Vagina (tissue), 2 donors: ENCODE results near the gene PDE5A. TPM values are rescaled to one million over a fixed set of nuclear protein-coding genes. Genes with fewer than 3 reads are reported as not detected.

ENCODE experiments used
- DNase-seq, 2 donors: peaks; one replicate each; pipeline ENCODE4 v3.0.0-alpha.2; 2017; ENCODE audit errors: extremely low spot score in 2 of 2
- H3K27ac ChIP-seq: fragments of 200-600 bp; sonication (generic); one replicate; pipeline ENCODE4 v1.5.1; 2019
- H3K27me3 ChIP-seq: fragments of 200-600 bp; sonication (generic); one replicate; pipeline ENCODE4 v1.5.1; 2019
- H3K36me3 ChIP-seq, 2 donors: fragments of 200-600 bp; sonication (generic); one replicate each; pipeline ENCODE4 v1.5.1; 2017 to 2019
- H3K4me1 ChIP-seq: fragments of 200-600 bp; sonication (generic); one replicate; pipeline ENCODE4 v1.5.1; 2019
- H3K4me3 ChIP-seq, 2 donors: fragments of 200-600 bp; sonication (generic); 1 replicate in 1 of 2; 2 replicates in 1 of 2; pipeline ENCODE4 v1.5.1; 2016 to 2019
- H3K9me3 ChIP-seq: fragments of 200-600 bp; sonication (generic); one replicate; pipeline ENCODE4 v1.5.1; 2019
- CTCF ChIP-seq, 3 experiments: fragments of 450-650 bp in 2 of 3; fragments of 200-600 bp in 1 of 3; sonication (generic) in 1 of 3; IDR thresholded peaks; one replicate each; pipeline ENCODE4 v1.5.1; 2017 to 2019; ENCODE audit warnings: antibody characterized with exemption in 3 of 3, mild to moderate bottlenecking in 2 of 3, moderate library complexity in 2 of 3
- POLR2A ChIP-seq, 2 donors: fragments of 450-650 bp; IDR thresholded peaks; one replicate each; pipeline ENCODE4 v1.6.1; 2017; ENCODE audit warnings: antibody characterized with exemption in 2 of 2, mild to moderate bottlenecking in 2 of 2, moderate library complexity in 2 of 2
- POLR2AphosphoS5 ChIP-seq, 2 donors: sonication (generic); formaldehyde crosslinking; IDR thresholded peaks; one replicate each; pipeline ENCODE4 v1.9.0; 2017; ENCODE audit warnings: antibody characterized with exemption in 2 of 2, mild to moderate bottlenecking in 2 of 2, low read depth in 1 of 2; ENCODE audit not compliant: insufficient read depth in 1 of 2
- intact Hi-C: fragments of 100-400 bp; cut with DNase I; formaldehyde crosslinking; loops from one replicate; pipeline ENCODE4 v1.15.1; 2023
- total RNA-seq: library from RNA; depleted of rRNA; stranded (reverse); fragments of >200 nt; gene quantifications from one replicate; pipeline ENCODE4 v1.2.3, GENCODE V29; 2016

The PDE5A gene
- total RNA-seq, 1 donor from 2014 or later: 23.1 TPM

- H3K4me1 ChIP-seq: peaks cover 9% of the 10 kb centered on the region
- peaks cover 0 to 15% of the 10 kb centered on the region in 2 donors for H3K36me3 ChIP-seq
- no peak for DNase-seq
- H3K27ac ChIP-seq: no peak overlapping the region
- no peaks in the 10 kb centered on the region for H3K9me3 ChIP-seq
- TF ChIP-seq CTCF (IDR thresholded peaks at IDR 0.05): no peak
- no peak for TF ChIP-seq POLR2AphosphoS5 (IDR thresholded peaks at IDR 0.05; ENCODE audit: insufficient read depth in 1 of 2, low read depth in 1 of 2)
- no peak for TF ChIP-seq POLR2A (IDR thresholded peaks at IDR 0.05)
- intact Hi-C loops: no loop called here
- no peak overlapping the region for H3K4me3 ChIP-seq
- H3K27me3 ChIP-seq: no peaks in the 10 kb centered on the region
These were observed 107.3 kb downstream of the PDE5A start for GRCh38 chr4:119521268-119521667.

GRCh38 chr4:119518915-119519410, 109.6 kb downstream of the PDE5A start:
- Histone ChIP-seq H3K4me1 (no peaks in the 10 kb centered on the region), H3K27me3 (no peaks in the 10 kb centered on the region), H3K27ac (no peak overlapping the region), H3K9me3 (no peaks in the 10 kb centered on the region), H3K36me3 (peaks cover 0 to 15% of the 10 kb centered on the region in 2 donors), H3K4me3 (no peak overlapping the region)
- TF ChIP-seq POLR2A (IDR thresholded peaks at IDR 0.05) (no peak), CTCF (IDR thresholded peaks at IDR 0.05) (no peak), POLR2AphosphoS5 (IDR thresholded peaks at IDR 0.05; ENCODE audit: insufficient read depth in 1 of 2, low read depth in 1 of 2) (no peak)
- intact Hi-C loops: no loop called here
- no peak for DNase-seq

DNA sequence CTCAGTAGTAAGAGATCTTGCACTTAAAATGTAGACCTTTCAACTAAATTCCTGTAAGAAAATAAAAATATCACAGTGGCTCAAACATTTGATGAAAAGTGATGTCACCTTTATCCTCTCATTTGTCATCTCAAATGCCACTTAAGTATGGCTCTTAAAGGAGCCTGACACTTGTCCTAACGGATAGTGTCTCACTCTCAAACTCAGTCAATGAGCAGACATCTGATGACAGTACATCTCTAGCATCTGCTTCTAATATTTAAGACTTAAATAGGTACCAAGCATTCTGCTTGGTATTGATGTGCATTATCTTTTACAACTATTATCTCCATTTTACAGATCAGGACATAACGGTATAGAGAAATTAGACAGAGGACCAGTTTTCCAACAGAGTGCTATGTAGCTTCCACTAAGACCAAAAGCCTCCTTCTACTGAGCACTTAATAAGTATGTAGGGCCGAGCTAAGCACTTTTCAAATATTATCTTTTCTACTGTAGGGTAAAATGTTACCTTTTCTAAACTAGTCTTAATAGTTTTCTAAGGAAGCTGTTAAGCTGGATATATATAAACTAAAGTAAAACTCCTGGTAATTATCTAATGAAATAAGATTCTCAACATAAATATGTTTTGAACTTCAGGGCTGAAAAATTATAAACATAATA, 110.2 kb downstream of the PDE5A start:
- intact Hi-C loops: no loop called here
- Histone ChIP-seq H3K4me3 (no peak overlapping the region), H3K4me1 (no peaks in the 10 kb centered on the region), H3K27me3 (no peaks in the 10 kb centered on the region), H3K36me3 (peaks cover 0 to 15% of the 10 kb centered on the region in 2 donors), H3K27ac (no peak overlapping the region), H3K9me3 (no peaks in the 10 kb centered on the region)
- TF ChIP-seq POLR2AphosphoS5 (IDR thresholded peaks at IDR 0.05; ENCODE audit: insufficient read depth in 1 of 2, low read depth in 1 of 2): no peak
- TF ChIP-seq CTCF (IDR thresholded peaks at IDR 0.05): no peak
- no peak for TF ChIP-seq POLR2A (IDR thresholded peaks at IDR 0.05)
- DNase-seq: no peak

GRCh38 chr4:119517361-119518229, 111.0 kb downstream of the PDE5A start:
- intact Hi-C loops: no loop called here
- Histone ChIP-seq H3K4me1 (no peaks in the 10 kb centered on the region), H3K4me3 (no peak overlapping the region), H3K27ac (peak overlapping the region; percentile 9), H3K9me3 (no peaks in the 10 kb centered on the region), H3K36me3 (peaks cover 0 to 15% of the 10 kb centered on the region in 2 donors), H3K27me3 (no peaks in the 10 kb centered on the region)
- no peak for DNase-seq
- TF ChIP-seq POLR2AphosphoS5 (IDR thresholded peaks at IDR 0.05; ENCODE audit: insufficient read depth in 1 of 2, low read depth in 1 of 2): no peak

DNA sequence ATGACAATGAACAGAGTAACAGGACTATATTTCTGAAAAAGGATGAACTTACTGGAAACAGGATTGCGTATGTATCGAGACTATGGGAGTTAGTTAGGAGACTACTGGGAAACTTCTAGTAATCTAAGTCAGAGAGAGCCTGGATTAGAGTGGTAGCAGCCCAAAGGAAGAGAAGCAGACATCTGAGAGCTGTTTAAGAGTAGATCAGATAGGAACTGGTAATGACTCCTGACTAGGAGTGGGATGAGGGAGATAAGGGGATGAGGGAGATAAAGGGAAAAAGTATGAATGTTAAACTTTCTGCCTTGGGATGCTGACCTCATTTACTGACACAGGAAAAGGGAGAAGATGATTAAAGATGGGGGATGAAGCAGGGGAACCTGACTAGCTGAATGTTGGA, 116.2 kb downstream of the PDE5A start:
- intact Hi-C loops: no loop called here
- H3K4me3 ChIP-seq: no peak overlapping the region
- no peak for TF ChIP-seq POLR2AphosphoS5 (IDR thresholded peaks at IDR 0.05; ENCODE audit: insufficient read depth in 1 of 2, low read depth in 1 of 2)
- TF ChIP-seq CTCF (IDR thresholded peaks at IDR 0.05): no peak
- no peak for TF ChIP-seq POLR2A (IDR thresholded peaks at IDR 0.05)
- H3K9me3 ChIP-seq: no peaks in the 10 kb centered on the region
- H3K4me1 ChIP-seq: no peaks in the 10 kb centered on the region
- peaks cover 0 to 14% of the 10 kb centered on the region in 2 donors for H3K36me3 ChIP-seq
- H3K27ac ChIP-seq: peak overlapping the region; percentile 44
- H3K27me3 ChIP-seq: no peaks in the 10 kb centered on the region
- DNase-seq: no peak
